HEK293 (cell line): ENCODE measurements around the gene MC1R.

ENCODE experiments used
- BCL11B ChIP-seq: fragments of 450-650 bp; formaldehyde crosslinking; IDR thresholded peaks from 2 replicates; pipeline ENCODE4 v1.5.1; 2016; ENCODE audit warnings: low read depth, missing biosample characterization, missing genetic modification characterization
- KLF10 ChIP-seq: fragments of 450-650 bp; IDR thresholded peaks from 2 replicates; pipeline ENCODE4 v1.5.1; 2018; ENCODE audit warnings: missing biosample characterization, mild to moderate bottlenecking, missing genetic modification characterization
- OVOL3 ChIP-seq: fragments of 450-650 bp; formaldehyde crosslinking; IDR thresholded peaks from 2 replicates; pipeline ENCODE4 v1.5.1; 2016; ENCODE audit warnings: missing biosample characterization, missing genetic modification characterization
- SP2 ChIP-seq: fragments of 450-650 bp; formaldehyde crosslinking; IDR thresholded peaks from 2 replicates; pipeline ENCODE4 v1.5.1; 2016; ENCODE audit warnings: missing biosample characterization, missing genetic modification characterization
- ZBTB7A ChIP-seq: fragments of 450-650 bp; formaldehyde crosslinking; IDR thresholded peaks from 2 replicates; pipeline ENCODE4 v1.5.1; 2016; ENCODE audit warnings: low read depth, missing biosample characterization, missing genetic modification characterization
- ZBTB8A ChIP-seq: fragments of 450-650 bp; formaldehyde crosslinking; IDR thresholded peaks from 2 replicates; pipeline ENCODE4 v1.5.1; 2016; ENCODE audit warnings: missing biosample characterization, missing genetic modification characterization
- ZFP37 ChIP-seq: fragments of 450-650 bp; formaldehyde crosslinking; IDR thresholded peaks from 2 replicates; pipeline ENCODE4 v1.5.1; 2016; ENCODE audit warnings: missing biosample characterization, missing genetic modification characterization
- ZNF10 ChIP-seq: fragments of 450-650 bp; formaldehyde crosslinking; IDR thresholded peaks from 2 replicates; pipeline ENCODE4 v1.5.1; 2017; ENCODE audit warnings: missing biosample characterization, missing genetic modification characterization
- ZNF169 ChIP-seq: fragments of 450-650 bp; formaldehyde crosslinking; IDR thresholded peaks from 2 replicates; pipeline ENCODE4 v1.5.1; 2016; ENCODE audit warnings: missing biosample characterization, missing genetic modification characterization
- ZNF19 ChIP-seq: fragments of 450-650 bp; formaldehyde crosslinking; IDR thresholded peaks from 2 replicates; pipeline ENCODE4; 2016; ENCODE audit warnings: missing biosample characterization, missing genetic modification characterization, low read depth
- ZNF248 ChIP-seq: fragments of 450-650 bp; formaldehyde crosslinking; IDR thresholded peaks from 2 replicates; pipeline ENCODE4 v1.5.1; 2017; ENCODE audit warnings: missing biosample characterization, missing genetic modification characterization
- ZNF37A ChIP-seq: fragments of 450-650 bp; IDR thresholded peaks from 2 replicates; pipeline ENCODE4 v1.5.1; 2018; ENCODE audit warnings: missing biosample characterization, missing genetic modification characterization
- ZNF473 ChIP-seq: fragments of 450-650 bp; formaldehyde crosslinking; IDR thresholded peaks from 2 replicates; pipeline ENCODE4 v1.5.1; 2017; ENCODE audit warnings: missing biosample characterization, missing genetic modification characterization
- ZNF521 ChIP-seq: fragments of 450-650 bp; formaldehyde crosslinking; IDR thresholded peaks from 2 replicates; pipeline ENCODE4 v1.5.1; 2017; ENCODE audit warnings: missing biosample characterization, mild to moderate bottlenecking, missing genetic modification characterization
- ZNF561 ChIP-seq: fragments of 450-650 bp; IDR thresholded peaks from 2 replicates; pipeline ENCODE4 v1.5.1; 2018; ENCODE audit warnings: missing biosample characterization, missing genetic modification characterization, borderline replicate concordance
- ZNF626 ChIP-seq: fragments of 450-650 bp; sonication (Bioruptor Pico); formaldehyde crosslinking; IDR thresholded peaks from 2 replicates; pipeline ENCODE4 v1.5.1; 2018; ENCODE audit warnings: missing biosample characterization, missing genetic modification characterization, inconsistent platforms
- ZNF629 ChIP-seq: fragments of 450-650 bp; formaldehyde crosslinking; IDR thresholded peaks from 2 replicates; pipeline ENCODE4 v1.5.1; 2017; ENCODE audit warnings: missing biosample characterization, missing genetic modification characterization
- ZNF670 ChIP-seq: fragments of 450-650 bp; formaldehyde crosslinking; IDR thresholded peaks from 2 replicates; pipeline ENCODE4 v1.5.1; 2016; ENCODE audit warnings: missing biosample characterization, missing genetic modification characterization, low read depth
- ZNF701 ChIP-seq: fragments of 450-650 bp; formaldehyde crosslinking; IDR thresholded peaks from 2 replicates; pipeline ENCODE4 v1.5.1; 2016; ENCODE audit warnings: missing biosample characterization, missing genetic modification characterization
- ZNF785 ChIP-seq: fragments of 450-650 bp; formaldehyde crosslinking; IDR thresholded peaks from 2 replicates; pipeline ENCODE4 v1.5.1; 2016; ENCODE audit warnings: missing biosample characterization, missing genetic modification characterization
- ZNF791 ChIP-seq: fragments of 450-650 bp; formaldehyde crosslinking; IDR thresholded peaks from 2 replicates; pipeline ENCODE4 v1.5.1; 2016; ENCODE audit warnings: missing biosample characterization, missing genetic modification characterization
- ZSCAN16 ChIP-seq: fragments of 450-650 bp; formaldehyde crosslinking; IDR thresholded peaks from 2 replicates; pipeline ENCODE4 v1.5.1; 2016; ENCODE audit warnings: missing biosample characterization, missing genetic modification characterization
- ZSCAN30 ChIP-seq: fragments of 450-650 bp; IDR thresholded peaks from 2 replicates; pipeline ENCODE4 v1.5.1; 2018; ENCODE audit warnings: missing biosample characterization, mild to moderate bottlenecking, missing genetic modification characterization, moderate library complexity
- TF ChIP-seq, protein P1 (sequence below): fragments of 450-650 bp; formaldehyde crosslinking; IDR thresholded peaks from 2 replicates; pipeline ENCODE4 v1.5.1; 2016; ENCODE audit warnings: missing biosample characterization, missing genetic modification characterization
- TF ChIP-seq, protein P2 (sequence below): fragments of 450-650 bp; formaldehyde crosslinking; IDR thresholded peaks from 2 replicates; pipeline ENCODE4 v1.5.1; 2016; ENCODE audit warnings: missing biosample characterization, missing genetic modification characterization, borderline replicate concordance
- TF ChIP-seq, protein P3 (sequence below): fragments of 450-650 bp; formaldehyde crosslinking; IDR thresholded peaks from 2 replicates; pipeline ENCODE4 v1.5.1; 2016; ENCODE audit warnings: missing biosample characterization, missing genetic modification characterization
- TF ChIP-seq, protein P4 (sequence below): fragments of 450-650 bp; formaldehyde crosslinking; IDR thresholded peaks from 2 replicates; pipeline ENCODE4 v1.5.1; 2016; ENCODE audit warnings: missing biosample characterization, missing genetic modification characterization
- TF ChIP-seq, protein P5 (sequence below): fragments of 450-650 bp; formaldehyde crosslinking; IDR thresholded peaks from 2 replicates; pipeline ENCODE4 v1.5.1; 2016; ENCODE audit warnings: missing biosample characterization, missing genetic modification characterization
- TF ChIP-seq, protein P6 (sequence below): fragments of 450-650 bp; formaldehyde crosslinking; IDR thresholded peaks from 2 replicates; pipeline ENCODE4; 2016; ENCODE audit warnings: missing biosample characterization, missing genetic modification characterization
- TF ChIP-seq, protein P7 (sequence below): fragments of 450-650 bp; formaldehyde crosslinking; IDR thresholded peaks from 2 replicates; pipeline ENCODE4 v1.5.1; 2016; ENCODE audit warnings: missing biosample characterization, missing genetic modification characterization
- TF ChIP-seq, protein P8 (sequence below): fragments of 450-650 bp; formaldehyde crosslinking; optimal IDR thresholded peaks from 2 replicates; pipeline ENCODE3; 2016; ENCODE audit warnings: missing biosample characterization, mild to moderate bottlenecking, missing genetic modification characterization

The MC1R gene

DNA sequence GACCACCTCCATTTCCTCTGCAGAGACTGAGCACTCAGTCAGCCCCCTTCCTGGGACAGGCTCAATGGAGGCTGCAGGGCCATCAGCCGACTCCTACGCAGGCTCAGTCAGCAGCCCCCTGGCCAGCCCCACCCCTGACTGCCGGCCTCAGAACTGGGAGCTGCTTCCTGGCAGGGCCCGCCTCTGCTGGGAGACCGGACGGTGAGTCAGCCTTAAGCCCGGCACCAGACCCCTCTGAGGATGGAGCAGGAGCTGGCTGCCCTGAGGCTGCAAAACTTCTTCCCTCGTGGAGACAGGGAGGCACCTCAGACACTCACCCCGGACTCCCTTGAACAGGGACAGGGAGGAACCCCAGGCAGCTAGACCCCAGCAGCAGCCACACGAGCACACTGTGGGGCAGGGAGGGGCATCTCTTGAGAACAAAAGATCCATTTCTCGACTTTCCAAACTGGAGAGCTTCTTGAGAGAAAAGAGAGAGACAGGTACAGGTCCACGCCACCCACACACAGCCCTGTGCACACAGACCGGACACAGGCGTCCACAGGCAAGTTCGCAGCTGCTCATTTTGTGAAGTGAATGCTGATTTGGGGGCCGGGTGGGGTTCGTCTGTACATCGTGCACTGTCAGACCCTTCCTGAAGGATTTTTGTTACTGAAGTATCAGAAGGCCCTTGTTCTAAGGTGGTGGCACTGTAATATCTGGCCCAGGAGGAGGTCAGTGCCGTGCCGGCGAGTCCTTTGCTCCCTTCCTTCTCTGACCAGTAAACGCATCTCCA, 3.2 kb downstream of the MC1R start (continued):
- TF ChIP-seq, protein P1, sequence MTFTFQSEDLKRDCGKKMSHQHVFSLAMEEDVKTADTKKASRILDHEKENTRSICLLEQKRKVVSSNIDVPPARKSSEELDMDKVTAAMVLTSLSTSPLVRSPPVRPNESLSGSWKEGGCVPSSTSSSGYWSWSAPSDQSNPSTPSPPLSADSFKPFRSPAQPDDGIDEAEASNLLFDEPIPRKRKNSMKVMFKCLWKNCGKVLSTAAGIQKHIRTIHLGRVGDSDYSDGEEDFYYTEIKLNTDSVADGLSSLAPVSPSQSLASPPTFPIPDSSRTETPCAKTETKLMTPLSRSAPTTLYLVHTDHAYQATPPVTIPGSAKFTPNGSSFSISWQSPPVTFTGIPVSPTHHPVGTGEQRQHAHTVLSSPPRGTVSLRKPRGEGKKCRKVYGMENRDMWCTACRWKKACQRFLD (tag by site-specific recombination) = no peak
- peak; percentile 79 for TF ChIP-seq SP2 (tag by site-specific recombination)
- TF ChIP-seq, protein P2, sequence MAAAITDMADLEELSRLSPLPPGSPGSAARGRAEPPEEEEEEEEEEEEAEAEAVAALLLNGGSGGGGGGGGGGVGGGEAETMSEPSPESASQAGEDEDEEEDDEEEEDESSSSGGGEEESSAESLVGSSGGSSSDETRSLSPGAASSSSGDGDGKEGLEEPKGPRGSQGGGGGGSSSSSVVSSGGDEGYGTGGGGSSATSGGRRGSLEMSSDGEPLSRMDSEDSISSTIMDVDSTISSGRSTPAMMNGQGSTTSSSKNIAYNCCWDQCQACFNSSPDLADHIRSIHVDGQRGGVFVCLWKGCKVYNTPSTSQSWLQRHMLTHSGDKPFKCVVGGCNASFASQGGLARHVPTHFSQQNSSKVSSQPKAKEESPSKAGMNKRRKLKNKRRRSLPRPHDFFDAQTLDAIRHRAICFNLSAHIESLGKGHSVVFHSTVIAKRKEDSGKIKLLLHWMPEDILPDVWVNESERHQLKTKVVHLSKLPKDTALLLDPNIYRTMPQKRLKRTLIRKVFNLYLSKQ (tag by site-specific recombination) = no peak
- no peak for TF ChIP-seq ZFP37 (tag by site-specific recombination)
- TF ChIP-seq OVOL3 (tag by site-specific recombination) = no peak
- no peak for TF ChIP-seq ZNF521 (tag by site-specific recombination)
- no peak for TF ChIP-seq ZNF670 (tag by site-specific recombination)
- peak; percentile 36; the same call in 1 of the 2 replicates for TF ChIP-seq ZNF10 (tag by site-specific recombination)
- no peak for TF ChIP-seq ZNF626 (tag by site-specific recombination)
- TF ChIP-seq ZNF701 = no peak
- no peak for TF ChIP-seq ZNF248 (tag by site-specific recombination)
- TF ChIP-seq ZNF19 = no peak
- TF ChIP-seq ZBTB7A (tag by site-specific recombination) = no peak
- TF ChIP-seq ZNF37A (tag by site-specific recombination) = no peak
- TF ChIP-seq, protein P3, sequence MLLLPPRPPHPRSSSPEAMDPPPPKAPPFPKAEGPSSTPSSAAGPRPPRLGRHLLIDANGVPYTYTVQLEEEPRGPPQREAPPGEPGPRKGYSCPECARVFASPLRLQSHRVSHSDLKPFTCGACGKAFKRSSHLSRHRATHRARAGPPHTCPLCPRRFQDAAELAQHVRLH (tag by site-specific recombination) = no peak
- no peak for TF ChIP-seq ZNF791
- TF ChIP-seq KLF10 = no peak; the same call in 1 of the 2 replicates
- TF ChIP-seq, protein P4, sequence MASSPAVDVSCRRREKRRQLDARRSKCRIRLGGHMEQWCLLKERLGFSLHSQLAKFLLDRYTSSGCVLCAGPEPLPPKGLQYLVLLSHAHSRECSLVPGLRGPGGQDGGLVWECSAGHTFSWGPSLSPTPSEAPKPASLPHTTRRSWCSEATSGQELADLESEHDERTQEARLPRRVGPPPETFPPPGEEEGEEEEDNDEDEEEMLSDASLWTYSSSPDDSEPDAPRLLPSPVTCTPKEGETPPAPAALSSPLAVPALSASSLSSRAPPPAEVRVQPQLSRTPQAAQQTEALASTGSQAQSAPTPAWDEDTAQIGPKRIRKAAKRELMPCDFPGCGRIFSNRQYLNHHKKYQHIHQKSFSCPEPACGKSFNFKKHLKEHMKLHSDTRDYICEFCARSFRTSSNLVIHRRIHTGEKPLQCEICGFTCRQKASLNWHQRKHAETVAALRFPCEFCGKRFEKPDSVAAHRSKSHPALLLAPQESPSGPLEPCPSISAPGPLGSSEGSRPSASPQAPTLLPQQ (tag by site-specific recombination) = peak; percentile 80
- TF ChIP-seq ZBTB8A (tag by site-specific recombination) = 0 out of 2 replicates have a peak, but pooled peaks have one; percentile 29
- TF ChIP-seq ZNF629 (tag by site-specific recombination) = no peak
- TF ChIP-seq, protein P5, sequence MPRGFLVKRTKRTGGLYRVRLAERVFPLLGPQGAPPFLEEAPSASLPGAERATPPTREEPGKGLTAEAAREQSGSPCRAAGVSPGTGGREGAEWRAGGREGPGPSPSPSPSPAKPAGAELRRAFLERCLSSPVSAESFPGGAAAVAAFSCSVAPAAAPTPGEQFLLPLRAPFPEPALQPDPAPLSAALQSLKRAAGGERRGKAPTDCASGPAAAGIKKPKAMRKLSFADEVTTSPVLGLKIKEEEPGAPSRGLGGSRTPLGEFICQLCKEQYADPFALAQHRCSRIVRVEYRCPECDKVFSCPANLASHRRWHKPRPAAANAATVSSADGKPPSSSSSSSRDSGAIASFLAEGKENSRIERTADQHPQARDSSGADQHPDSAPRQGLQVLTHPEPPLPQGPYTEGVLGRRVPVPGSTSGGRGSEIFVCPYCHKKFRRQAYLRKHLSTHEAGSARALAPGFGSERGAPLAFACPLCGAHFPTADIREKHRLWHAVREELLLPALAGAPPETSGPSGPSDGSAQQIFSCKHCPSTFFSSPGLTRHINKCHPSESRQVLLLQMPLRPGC (tag by site-specific recombination) = no peak
- TF ChIP-seq, protein P6, sequence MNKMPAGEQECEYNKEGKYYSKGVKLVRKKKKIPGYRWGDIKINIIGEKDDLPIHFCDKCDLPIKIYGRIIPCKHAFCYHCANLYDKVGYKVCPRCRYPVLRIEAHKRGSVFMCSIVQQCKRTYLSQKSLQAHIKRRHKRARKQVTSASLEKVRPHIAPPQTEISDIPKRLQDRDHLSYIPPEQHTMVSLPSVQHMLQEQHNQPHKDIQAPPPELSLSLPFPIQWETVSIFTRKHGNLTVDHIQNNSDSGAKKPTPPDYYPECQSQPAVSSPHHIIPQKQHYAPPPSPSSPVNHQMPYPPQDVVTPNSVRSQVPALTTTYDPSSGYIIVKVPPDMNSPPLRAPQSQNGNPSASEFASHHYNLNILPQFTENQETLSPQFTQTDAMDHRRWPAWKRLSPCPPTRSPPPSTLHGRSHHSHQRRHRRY (tag by site-specific recombination) = no peak
- no peak for TF ChIP-seq ZNF785
- TF ChIP-seq ZSCAN30 (tag by site-specific recombination) = peak; percentile 58; the same call in 1 of the 2 replicates
- TF ChIP-seq, protein P7, sequence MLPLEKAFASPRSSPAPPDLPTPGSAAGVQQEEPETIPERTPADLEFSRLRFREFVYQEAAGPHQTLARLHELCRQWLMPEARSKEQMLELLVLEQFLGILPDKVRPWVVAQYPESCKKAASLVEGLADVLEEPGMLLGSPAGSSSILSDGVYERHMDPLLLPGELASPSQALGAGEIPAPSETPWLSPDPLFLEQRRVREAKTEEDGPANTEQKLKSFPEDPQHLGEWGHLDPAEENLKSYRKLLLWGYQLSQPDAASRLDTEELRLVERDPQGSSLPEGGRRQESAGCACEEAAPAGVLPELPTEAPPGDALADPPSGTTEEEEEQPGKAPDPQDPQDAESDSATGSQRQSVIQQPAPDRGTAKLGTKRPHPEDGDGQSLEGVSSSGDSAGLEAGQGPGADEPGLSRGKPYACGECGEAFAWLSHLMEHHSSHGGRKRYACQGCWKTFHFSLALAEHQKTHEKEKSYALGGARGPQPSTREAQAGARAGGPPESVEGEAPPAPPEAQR (tag by site-specific recombination) = no peak
- TF ChIP-seq ZNF473 (tag by site-specific recombination) = no peak
- no peak for TF ChIP-seq BCL11B (tag by site-specific recombination)
- TF ChIP-seq ZNF561 (tag by site-specific recombination) = no peak
- TF ChIP-seq ZSCAN16 (tag by site-specific recombination) = no peak
- TF ChIP-seq ZNF169 = no peak
- TF ChIP-seq, protein P8, sequence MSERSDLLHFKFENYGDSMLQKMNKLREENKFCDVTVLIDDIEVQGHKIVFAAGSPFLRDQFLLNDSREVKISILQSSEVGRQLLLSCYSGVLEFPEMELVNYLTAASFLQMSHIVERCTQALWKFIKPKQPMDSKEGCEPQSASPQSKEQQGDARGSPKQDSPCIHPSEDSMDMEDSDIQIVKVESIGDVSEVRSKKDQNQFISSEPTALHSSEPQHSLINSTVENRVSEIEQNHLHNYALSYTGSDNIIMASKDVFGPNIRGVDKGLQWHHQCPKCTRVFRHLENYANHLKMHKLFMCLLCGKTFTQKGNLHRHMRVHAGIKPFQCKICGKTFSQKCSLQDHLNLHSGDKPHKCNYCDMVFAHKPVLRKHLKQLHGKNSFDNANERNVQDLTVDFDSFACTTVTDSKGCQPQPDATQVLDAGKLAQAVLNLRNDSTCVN = no peak
